Measurements from ENCODE around the gene PLXNA4. TPM values are rescaled to one million over a fixed set of nuclear protein-coding genes. Genes with fewer than 3 reads are reported as not detected.

PLXNA4 gene
- total and polyA plus RNA-seq, 2 experiments from 2014 or later: 1.9 to 4.8 TPM

- Histone ChIP-seq H2AFZ (no peak overlapping the region), H3K79me2 (no peaks in the 10 kb centered on the region), H3K4me1 (ENCODE audit: insufficient read depth) (peaks cover 18% of the 10 kb centered on the region), H3K9me3 (ENCODE audit: low read depth) (no peaks in the 10 kb centered on the region), H3K27ac (no peak overlapping the region), H3K36me3 (replicated peaks; ENCODE audit: insufficient read depth, low read depth) (no peaks in the 10 kb centered on the region), H3K4me2 (no peak overlapping the region), H3K4me3 (no peak overlapping the region), H3K9me2 (replicated peaks; ENCODE audit: insufficient read depth) (no peaks in the 10 kb centered on the region), H4K20me1 (ENCODE audit: insufficient read depth, poor library complexity, severe bottlenecking) (no peaks in the 10 kb centered on the region), H3K27me3 (no peaks in the 10 kb centered on the region)
- TF ChIP-seq CTCF (IDR thresholded peaks at IDR 0.05; ENCODE audit: poor library complexity) (no peak), EZH2phosphoT487 (IDR thresholded peaks at IDR 0.05; ENCODE audit: low read depth, severe bottlenecking, unreplicated experiment) (no peak), EZH2 (IDR thresholded peaks at IDR 0.05; ENCODE audit: borderline replicate concordance) (no peak)
- no peak for DNase-seq (ENCODE audit: low spot score)
- 59% methylated on average over 2 of the region's 2 CpGs for WGBS (ENCODE audit: low lambda C conversion rate, missing lambda C conversion rate)
Observed at GRCh38 chr7:132248841-132249240, 327.4 kb downstream of the PLXNA4 start.

DNA sequence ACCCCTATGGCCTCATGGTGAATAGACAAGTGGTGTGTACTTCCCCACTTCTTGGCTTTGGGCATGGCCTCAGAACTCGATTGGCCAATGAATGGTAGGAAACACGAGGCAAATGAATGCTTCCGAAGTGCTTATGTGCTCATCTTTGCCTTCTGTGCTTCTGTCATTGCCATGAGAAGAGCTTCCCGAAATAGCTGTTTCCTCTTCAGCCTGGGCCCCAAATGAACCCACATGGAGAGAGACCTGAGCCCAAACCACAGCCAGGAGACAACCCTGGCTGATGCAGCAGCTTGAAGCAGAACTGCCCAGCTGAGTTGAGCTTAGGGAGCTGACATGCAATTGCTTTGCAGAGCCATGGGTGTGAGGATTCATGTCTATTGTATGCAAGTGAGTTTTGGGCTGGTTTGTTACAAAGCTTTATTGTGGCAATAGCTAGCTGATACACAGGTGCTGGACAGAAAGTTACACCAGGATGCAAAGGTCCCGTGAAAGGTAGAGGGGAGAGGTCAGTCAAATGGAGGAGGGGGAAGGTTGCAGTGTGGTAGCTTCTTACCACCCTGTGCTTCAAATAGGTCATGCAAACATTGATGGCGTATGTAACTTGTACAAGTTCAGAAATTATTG lies 328.2 kb downstream of the PLXNA4 start:
- DNase-seq (ENCODE audit: low spot score): no peak
- Histone ChIP-seq H3K9me3 (ENCODE audit: low read depth) (no peaks in the 10 kb centered on the region), H3K27ac (no peak overlapping the region), H3K27me3 (no peaks in the 10 kb centered on the region), H4K20me1 (ENCODE audit: insufficient read depth, poor library complexity, severe bottlenecking) (no peaks in the 10 kb centered on the region), H3K36me3 (replicated peaks; ENCODE audit: insufficient read depth, low read depth) (no peaks in the 10 kb centered on the region), H3K4me2 (no peak overlapping the region), H3K4me1 (ENCODE audit: insufficient read depth) (peaks cover 18% of the 10 kb centered on the region), H2AFZ (no peak overlapping the region), H3K79me2 (no peaks in the 10 kb centered on the region), H3K4me3 (no peak overlapping the region), H3K9me2 (replicated peaks; ENCODE audit: insufficient read depth) (no peaks in the 10 kb centered on the region)
- WGBS (ENCODE audit: low lambda C conversion rate, missing lambda C conversion rate): 91% methylated on average over 6 of the region's 6 CpGs
- TF ChIP-seq CTCF (IDR thresholded peaks at IDR 0.05; ENCODE audit: poor library complexity): no peak
- no peak for TF ChIP-seq EZH2phosphoT487 (IDR thresholded peaks at IDR 0.05; ENCODE audit: low read depth, severe bottlenecking, unreplicated experiment)
- no peak for TF ChIP-seq EZH2 (IDR thresholded peaks at IDR 0.05; ENCODE audit: borderline replicate concordance)

GRCh38 chr7:132246591-132246990 lies 329.7 kb downstream of the PLXNA4 start:
- H3K79me2 ChIP-seq: no peaks in the 10 kb centered on the region
- H2AFZ ChIP-seq: no peak overlapping the region
- TF ChIP-seq CTCF (IDR thresholded peaks at IDR 0.05; ENCODE audit: poor library complexity) (no peak), EZH2 (IDR thresholded peaks at IDR 0.05; ENCODE audit: borderline replicate concordance) (no peak), EZH2phosphoT487 (IDR thresholded peaks at IDR 0.05; ENCODE audit: low read depth, severe bottlenecking, unreplicated experiment) (no peak)
- DNase-seq (ENCODE audit: low spot score): no peak
- H4K20me1 ChIP-seq (ENCODE audit: insufficient read depth, poor library complexity, severe bottlenecking): no peaks in the 10 kb centered on the region
- H3K4me1 ChIP-seq (ENCODE audit: insufficient read depth): peaks cover 17% of the 10 kb centered on the region
- no peaks in the 10 kb centered on the region for H3K9me3 ChIP-seq (ENCODE audit: low read depth)
- no peaks in the 10 kb centered on the region for H3K36me3 ChIP-seq (replicated peaks; ENCODE audit: insufficient read depth, low read depth)
- H3K4me3 ChIP-seq: no peak overlapping the region
- no peak overlapping the region for H3K27ac ChIP-seq
- no peak overlapping the region for H3K4me2 ChIP-seq
- no peaks in the 10 kb centered on the region for H3K27me3 ChIP-seq
- H3K9me2 ChIP-seq (replicated peaks; ENCODE audit: insufficient read depth): no peaks in the 10 kb centered on the region

Measured in hepatocyte (in vitro differentiated cells).